T follicular helper cell (primary cell): ENCODE data around the gene BRME1.
A peak's percentile ranks its signal among the peaks of the same experiment; 100 is the strongest.

ENCODE experiments used
- DNase-seq: peaks from one replicate; pipeline ENCODE4 v3.0.0-alpha.2; 2020; ENCODE audit warnings: low read depth
- total RNA-seq, 2 experiments: gene quantifications; one replicate each; lab custom pipeline; 2026; lab: John Stamatoyannopoulos, UW

Gene BRME1
- 2.1 to 2.2 reads per million in 2 experiments for total RNA-seq

DNA sequence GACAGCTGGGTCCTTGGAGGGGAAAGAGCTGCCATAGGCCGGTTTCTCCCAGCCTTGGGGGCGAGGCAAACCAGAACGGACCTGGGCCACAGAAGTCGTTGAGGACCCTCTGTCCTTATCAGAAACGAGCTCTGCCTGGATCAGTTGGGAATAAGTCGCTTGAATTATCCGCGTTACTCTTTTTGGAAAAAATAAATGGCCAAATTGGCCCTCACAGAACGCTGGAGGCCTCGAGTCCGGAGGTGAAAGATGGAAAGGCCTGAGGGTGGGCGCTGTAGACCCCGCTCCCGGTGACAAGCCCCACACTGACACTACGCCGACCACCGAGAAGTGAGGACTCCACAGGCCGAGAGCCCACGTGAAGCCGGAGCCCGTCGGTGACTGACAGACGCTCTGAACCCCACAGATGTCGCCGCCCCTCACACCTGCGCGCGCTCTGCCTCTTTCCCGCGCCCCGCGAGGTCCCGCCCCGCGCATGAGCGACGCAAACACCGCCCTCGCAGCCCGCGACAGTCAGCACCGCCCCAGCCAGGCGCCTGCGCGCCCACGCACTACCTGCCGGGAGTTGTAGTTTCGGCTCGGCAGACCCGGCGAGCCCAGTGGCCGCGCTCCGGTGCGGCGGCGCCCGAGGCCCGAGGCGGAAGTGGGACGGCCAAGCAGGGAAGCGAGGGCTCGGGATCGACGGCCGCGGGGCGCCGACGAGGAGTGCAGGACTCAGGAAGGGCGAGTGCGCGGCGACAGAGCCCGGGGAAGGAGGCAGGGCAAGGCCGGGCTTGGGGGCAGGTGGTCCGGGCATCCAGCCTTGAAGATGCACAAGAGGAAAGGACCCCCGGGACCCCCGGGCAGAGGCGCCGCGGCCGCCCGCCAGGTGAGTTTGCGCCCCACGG lies at the start of gene BRME1, which contains the start of gene CC2D1A:
Gene BRME1, minus strand, starts transcription at position 484 of the 887 bp plus-strand sequence. CDS start 1,225 bp downstream, outside the sequence.
Gene CC2D1A, plus strand, starts transcription at position 568 of the 887 bp plus-strand sequence. Its CDS starts 241 bp downstream, at position 809.
- peak; percentile 90 for DNase-seq

- DNase-seq = no peak
These were observed 48.3 kb upstream of the BRME1 start for GRCh38 chr19:13954185-13954584.

- no peak for DNase-seq
These were observed 47.1 kb upstream of the BRME1 start for GRCh38 chr19:13952931-13953531.

GRCh38 chr19:13952154-13952930 lies 46.4 kb upstream of the BRME1 start, which contains the start of gene DCAF15:
Gene DCAF15 (plus strand): TSS chr19:13952509. CDS start chr19:13952513, 4 bp downstream.
- peak; percentile 98 for DNase-seq

GRCh38 chr19:13951799-13952153 lies 45.9 kb upstream of the BRME1 start:
- no peak for DNase-seq

DNA sequence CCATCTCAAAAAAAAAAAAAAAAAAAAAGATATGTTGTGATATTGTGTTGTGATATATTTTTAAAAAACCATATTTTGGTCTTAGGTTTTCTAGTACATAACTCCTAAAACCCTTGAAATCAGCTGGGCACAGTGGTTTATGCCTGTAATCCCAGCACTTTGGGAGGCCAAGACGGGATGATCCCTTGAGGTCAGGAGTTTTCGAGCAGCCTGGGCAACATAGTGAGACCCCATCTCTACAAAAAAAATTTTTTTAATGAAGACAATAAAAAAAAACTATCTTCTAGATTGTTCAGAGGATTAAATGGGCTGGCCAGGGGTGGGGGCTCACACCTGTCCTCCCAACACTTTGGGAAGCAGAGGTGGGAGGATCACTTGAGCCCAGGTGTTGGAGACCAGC lies 45.1 kb upstream of the BRME1 start:
- DNase-seq = no peak

DNA sequence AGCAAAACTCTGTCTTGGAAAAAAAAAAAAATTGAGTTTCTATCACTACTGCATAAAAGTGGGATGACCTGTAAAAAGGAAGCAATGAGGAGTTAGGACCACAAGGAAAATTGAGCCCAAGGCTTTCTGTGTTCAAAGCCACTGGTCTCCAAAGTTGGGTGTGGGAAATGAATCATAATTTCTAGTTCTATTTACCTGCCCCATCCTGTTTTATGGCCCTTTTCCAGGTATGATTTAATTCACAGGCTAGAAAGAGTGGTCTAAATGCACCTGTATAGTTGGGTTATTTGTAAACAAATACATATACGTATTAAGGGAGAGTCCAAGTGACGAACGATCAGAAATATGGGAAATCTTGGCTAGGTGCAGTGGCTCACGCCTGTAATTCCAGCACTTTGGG lies 40.5 kb upstream of the BRME1 start:
- DNase-seq = no peak

- no peak for DNase-seq
These were observed 36.2 kb upstream of the BRME1 start for GRCh38 chr19:13942023-13942684.

- no peak for DNase-seq
These were observed 32.6 kb upstream of the BRME1 start, which contains the start of gene PODNL1 for GRCh38 chr19:13938301-13939064. Gene PODNL1 (minus strand): TSS chr19:13938417. CDS start chr19:13938181, 236 bp downstream.

- DNase-seq = no peak
These were observed 31.8 kb upstream of the BRME1 start for GRCh38 chr19:13937479-13938300.

- no peak for DNase-seq
These were observed 30.0 kb upstream of the BRME1 start for GRCh38 chr19:13935765-13936510.

DNA sequence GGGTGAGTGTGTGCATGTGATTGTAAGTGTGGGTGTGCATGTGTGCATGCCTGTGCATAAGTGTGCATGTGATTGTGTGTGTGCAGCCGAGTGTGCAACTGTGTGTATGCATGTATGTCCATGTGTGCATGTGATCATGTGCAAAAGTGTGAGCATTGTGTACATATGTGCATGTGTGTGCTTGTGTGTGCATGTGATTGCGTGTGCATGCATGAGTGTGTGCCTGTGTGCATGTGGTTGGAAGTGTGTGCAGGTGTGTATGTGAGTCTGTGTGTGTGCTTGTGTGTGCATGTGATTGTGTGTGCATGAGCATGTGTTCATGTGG lies 28.8 kb upstream of the BRME1 start:
- DNase-seq = no peak

DNA sequence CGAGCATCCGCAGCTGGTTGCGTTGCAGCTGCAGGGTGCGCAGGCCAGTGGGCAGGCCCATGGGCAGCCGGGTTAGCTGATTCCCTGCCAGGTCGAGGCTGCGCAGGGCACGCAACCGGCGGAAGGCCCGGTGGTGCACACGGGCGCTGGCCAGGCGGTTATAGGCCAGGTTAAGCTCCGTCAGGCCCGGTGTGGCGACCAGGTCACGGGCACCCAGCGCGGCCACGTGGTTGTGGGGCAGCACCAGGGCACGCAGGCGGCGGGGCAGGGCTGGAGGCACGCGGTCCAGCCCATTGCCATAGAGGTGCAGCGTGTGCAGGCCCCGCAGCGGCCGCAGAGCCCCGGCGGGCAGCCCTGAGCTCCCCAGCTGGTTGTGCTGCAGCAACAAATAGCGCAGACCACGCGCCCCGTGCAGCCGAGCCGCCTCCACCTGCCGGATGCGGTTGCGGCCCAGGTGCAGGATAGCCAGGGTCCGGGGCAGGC lies 27.0 kb upstream of the BRME1 start:
- DNase-seq = no peak

DNA sequence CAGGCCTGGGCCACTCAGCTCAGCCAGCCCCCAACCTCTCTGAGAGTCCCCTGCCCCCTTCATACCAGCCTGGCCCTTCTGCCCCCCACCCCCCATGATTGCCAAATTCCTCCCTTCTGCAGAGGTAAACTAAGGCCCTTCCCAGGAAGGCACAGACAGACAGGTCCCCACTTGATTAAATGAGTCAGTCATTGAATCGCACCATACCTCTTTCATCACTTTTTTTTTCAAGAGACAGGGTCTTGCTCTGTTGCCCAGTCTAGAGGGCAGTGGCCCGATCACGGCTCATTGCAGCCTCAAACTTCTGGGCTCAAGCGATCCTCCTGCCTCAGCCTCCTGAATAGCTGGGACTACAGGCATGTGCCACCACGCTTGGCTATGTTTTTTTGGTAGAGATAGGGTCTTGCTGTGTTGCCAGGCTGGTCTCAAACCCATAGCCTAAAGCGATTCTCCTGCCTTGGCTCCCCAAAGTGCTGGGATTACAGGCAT lies 26.3 kb upstream of the BRME1 start:
- no peak for DNase-seq

DNA sequence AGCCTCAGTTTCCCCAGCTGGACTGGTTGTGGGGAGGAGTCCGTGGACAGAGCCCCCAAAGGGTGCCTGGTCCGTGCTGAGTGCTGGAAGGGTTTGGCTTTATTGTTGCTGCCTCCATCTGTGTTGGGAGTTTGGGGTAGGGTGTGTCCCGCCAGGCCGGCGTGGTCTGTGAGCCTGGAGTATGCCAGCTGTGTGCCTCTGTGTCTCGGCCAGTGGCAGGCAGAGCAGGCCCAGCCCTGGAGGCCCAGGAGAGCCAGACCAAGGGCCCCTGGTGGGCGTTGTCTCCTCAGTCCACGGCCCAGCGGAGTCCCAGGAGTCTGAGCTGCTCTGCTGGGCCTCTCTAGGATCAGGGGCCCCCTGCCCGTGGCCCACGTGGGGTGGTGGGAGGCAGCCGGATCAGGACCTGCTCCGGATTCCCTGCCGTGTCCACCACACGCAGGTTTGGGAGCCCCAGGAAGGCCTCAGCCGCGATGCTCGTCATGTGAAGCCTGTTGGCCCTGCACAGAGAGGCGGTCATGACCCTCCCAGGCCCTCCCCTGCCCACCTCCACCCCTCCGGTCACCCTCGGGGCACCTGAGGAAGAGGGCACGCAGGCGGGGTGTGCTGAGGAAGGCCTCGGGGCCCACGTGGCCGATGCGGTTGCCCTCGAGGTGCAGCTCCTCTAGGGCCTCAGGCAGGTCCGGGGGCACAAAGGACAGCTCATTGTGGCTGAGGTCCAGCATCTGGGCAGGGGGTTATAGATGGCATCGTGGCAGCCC lies 25.7 kb upstream of the BRME1 start:
- no peak for DNase-seq

DNA sequence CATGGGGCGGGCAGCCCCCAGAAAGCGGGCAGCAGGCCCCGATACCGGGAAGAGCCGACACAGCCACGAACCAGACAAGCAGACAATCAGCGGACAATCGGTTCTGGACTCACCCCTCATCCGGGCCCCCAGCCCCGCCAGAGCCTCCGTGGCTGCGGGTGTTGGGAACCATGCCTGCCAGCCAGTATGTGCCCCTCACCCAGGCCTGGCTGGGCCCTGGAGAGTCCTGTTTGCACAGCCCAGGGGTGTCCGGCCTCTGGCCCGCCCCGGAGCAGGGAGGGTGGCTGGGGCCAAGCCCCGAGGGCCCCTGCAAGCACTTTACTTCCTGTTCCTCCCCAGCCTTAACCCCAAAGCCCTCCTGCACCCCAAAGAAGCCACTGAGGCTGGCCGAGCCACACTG lies 24.5 kb upstream of the BRME1 start:
- no peak for DNase-seq

GRCh38 chr19:13929956-13930355 lies 24.0 kb upstream of the BRME1 start:
- no peak for DNase-seq

GRCh38 chr19:13929340-13929739 lies 23.4 kb upstream of the BRME1 start:
- no peak for DNase-seq
